Measurements from ENCODE around the gene POU2F3.

Gene POU2F3

GRCh38 chr11:120254788-120255518 lies 15.0 kb downstream of the POU2F3 start:
- no peaks in the 10 kb centered on the region for H3K4me1 ChIP-seq (ENCODE audit: control insufficient read depth, insufficient read depth, low read length, poor library complexity, severe bottlenecking)

GRCh38 chr11:120255519-120255866 lies 15.6 kb downstream of the POU2F3 start:
- Histone ChIP-seq H3K36me3 (ENCODE audit: control insufficient read depth, insufficient read depth, low read length) (no peaks in the 10 kb centered on the region), H3K27ac (ENCODE audit: low read depth, low read length, severe bottlenecking) (no peak overlapping the region), H3K9me3 (ENCODE audit: control insufficient read depth, low read length) (no peaks in the 10 kb centered on the region), H3K4me1 (ENCODE audit: control insufficient read depth, insufficient read depth, low read length, poor library complexity, severe bottlenecking) (no peaks in the 10 kb centered on the region), H3K4me3 (ENCODE audit: extremely low read depth, insufficient read depth, low read length, poor library complexity, severe bottlenecking) (no peak overlapping the region)
- 6 to 14% methylated on average over 4 to 5 of the region's 9 CpGs for WGBS, 2 experiments (ENCODE audit: insufficient coverage in 2 of 2)

More at GRCh38 chr11:120254788-120255518, 15.0 kb downstream of the POU2F3 start:
- H3K4me3 ChIP-seq (ENCODE audit: extremely low read depth, insufficient read depth, low read length, poor library complexity, severe bottlenecking): no peak overlapping the region
- WGBS, 2 experiments (ENCODE audit: insufficient coverage in 2 of 2): 15 to 27% methylated on average over 6 to 9 of the region's 13 CpGs
- no peak overlapping the region for H3K27ac ChIP-seq (ENCODE audit: low read depth, low read length, severe bottlenecking)
- no peaks in the 10 kb centered on the region for H3K9me3 ChIP-seq (ENCODE audit: control insufficient read depth, low read length)
- H3K36me3 ChIP-seq (ENCODE audit: control insufficient read depth, insufficient read depth, low read length): no peaks in the 10 kb centered on the region

- 78 to 90% methylated on average over 3 to 4 of the region's 4 CpGs for WGBS, 2 experiments (ENCODE audit: insufficient coverage in 2 of 2)
- H3K27ac ChIP-seq (ENCODE audit: low read depth, low read length, severe bottlenecking): no peak overlapping the region
- no peak overlapping the region for H3K4me3 ChIP-seq (ENCODE audit: extremely low read depth, insufficient read depth, low read length, poor library complexity, severe bottlenecking)
- no peaks in the 10 kb centered on the region for H3K9me3 ChIP-seq (ENCODE audit: control insufficient read depth, low read length)
- H3K36me3 ChIP-seq (ENCODE audit: control insufficient read depth, insufficient read depth, low read length): no peaks in the 10 kb centered on the region
- H3K4me1 ChIP-seq (ENCODE audit: control insufficient read depth, insufficient read depth, low read length, poor library complexity, severe bottlenecking): no peaks in the 10 kb centered on the region
Observed at GRCh38 chr11:120256178-120256577, 16.2 kb downstream of the POU2F3 start.

GRCh38 chr11:120256779-120257178 lies 16.8 kb downstream of the POU2F3 start:
- H3K9me3 ChIP-seq (ENCODE audit: control insufficient read depth, low read length): no peaks in the 10 kb centered on the region
- no peak overlapping the region for H3K27ac ChIP-seq (ENCODE audit: low read depth, low read length, severe bottlenecking)
- H3K4me3 ChIP-seq (ENCODE audit: extremely low read depth, insufficient read depth, low read length, poor library complexity, severe bottlenecking): no peak overlapping the region
- H3K4me1 ChIP-seq (ENCODE audit: control insufficient read depth, insufficient read depth, low read length, poor library complexity, severe bottlenecking): no peaks in the 10 kb centered on the region
- WGBS, 2 experiments (ENCODE audit: insufficient coverage in 2 of 2): no CpG with 5 or more reads among the region's 2 CpGs
- H3K36me3 ChIP-seq (ENCODE audit: control insufficient read depth, insufficient read depth, low read length): no peaks in the 10 kb centered on the region

- 88 to 93% methylated on average over 6 to 7 of the region's 9 CpGs for WGBS, 2 experiments (ENCODE audit: insufficient coverage in 2 of 2)
- no peaks in the 10 kb centered on the region for H3K9me3 ChIP-seq (ENCODE audit: control insufficient read depth, low read length)
- H3K36me3 ChIP-seq (ENCODE audit: control insufficient read depth, insufficient read depth, low read length): no peaks in the 10 kb centered on the region
- no peak overlapping the region for H3K4me3 ChIP-seq (ENCODE audit: extremely low read depth, insufficient read depth, low read length, poor library complexity, severe bottlenecking)
- H3K4me1 ChIP-seq (ENCODE audit: control insufficient read depth, insufficient read depth, low read length, poor library complexity, severe bottlenecking): no peaks in the 10 kb centered on the region
- H3K27ac ChIP-seq (ENCODE audit: low read depth, low read length, severe bottlenecking): no peak overlapping the region
Observed at GRCh38 chr11:120257346-120257745, 17.4 kb downstream of the POU2F3 start.

- Histone ChIP-seq H3K27ac (ENCODE audit: low read depth, low read length, severe bottlenecking) (no peak overlapping the region), H3K4me3 (ENCODE audit: extremely low read depth, insufficient read depth, low read length, poor library complexity, severe bottlenecking) (no peak overlapping the region), H3K4me1 (ENCODE audit: control insufficient read depth, insufficient read depth, low read length, poor library complexity, severe bottlenecking) (no peaks in the 10 kb centered on the region), H3K9me3 (ENCODE audit: control insufficient read depth, low read length) (no peaks in the 10 kb centered on the region), H3K36me3 (ENCODE audit: control insufficient read depth, insufficient read depth, low read length) (no peaks in the 10 kb centered on the region)
- whole genome bisulfite sequencing, 2 experiments (ENCODE audit: insufficient coverage in 2 of 2): 87% methylated on average over 2 of the region's 3 CpGs; no CpG with 5 or more reads in 1 of the 2 experiments
Observed at GRCh38 chr11:120258661-120259060, 18.7 kb downstream of the POU2F3 start.

GRCh38 chr11:120259241-120259640 lies 19.3 kb downstream of the POU2F3 start:
- Histone ChIP-seq H3K4me1 (ENCODE audit: control insufficient read depth, insufficient read depth, low read length, poor library complexity, severe bottlenecking) (no peaks in the 10 kb centered on the region), H3K9me3 (ENCODE audit: control insufficient read depth, low read length) (no peaks in the 10 kb centered on the region), H3K36me3 (ENCODE audit: control insufficient read depth, insufficient read depth, low read length) (no peaks in the 10 kb centered on the region), H3K27ac (ENCODE audit: low read depth, low read length, severe bottlenecking) (no peak overlapping the region), H3K4me3 (ENCODE audit: extremely low read depth, insufficient read depth, low read length, poor library complexity, severe bottlenecking) (no peak overlapping the region)
- 88 to 89% methylated on average over 3 of the region's 3 CpGs for WGBS, 2 experiments (ENCODE audit: insufficient coverage in 2 of 2)

- WGBS, 2 experiments (ENCODE audit: insufficient coverage in 2 of 2): 81 to 91% methylated on average over 2 to 3 of the region's 7 CpGs
- H3K36me3 ChIP-seq (ENCODE audit: control insufficient read depth, insufficient read depth, low read length): no peaks in the 10 kb centered on the region
Observed at GRCh38 chr11:120259988-120260565, 20.1 kb downstream of the POU2F3 start.

GRCh38 chr11:120260616-120261015 lies 20.7 kb downstream of the POU2F3 start:
- no peak overlapping the region for H3K27ac ChIP-seq (ENCODE audit: low read depth, low read length, severe bottlenecking)
- H3K4me1 ChIP-seq (ENCODE audit: control insufficient read depth, insufficient read depth, low read length, poor library complexity, severe bottlenecking): no peaks in the 10 kb centered on the region
- WGBS, 2 experiments (ENCODE audit: insufficient coverage in 2 of 2): 86 to 92% methylated on average over 7 of the region's 7 CpGs
- H3K4me3 ChIP-seq (ENCODE audit: extremely low read depth, insufficient read depth, low read length, poor library complexity, severe bottlenecking): no peak overlapping the region
- no peaks in the 10 kb centered on the region for H3K36me3 ChIP-seq (ENCODE audit: control insufficient read depth, insufficient read depth, low read length)
- no peaks in the 10 kb centered on the region for H3K9me3 ChIP-seq (ENCODE audit: control insufficient read depth, low read length)

More at GRCh38 chr11:120259988-120260565, 20.1 kb downstream of the POU2F3 start:
- no peak overlapping the region for H3K4me3 ChIP-seq (ENCODE audit: extremely low read depth, insufficient read depth, low read length, poor library complexity, severe bottlenecking)
- H3K27ac ChIP-seq (ENCODE audit: low read depth, low read length, severe bottlenecking): no peak overlapping the region
- no peaks in the 10 kb centered on the region for H3K4me1 ChIP-seq (ENCODE audit: control insufficient read depth, insufficient read depth, low read length, poor library complexity, severe bottlenecking)
- H3K9me3 ChIP-seq (ENCODE audit: control insufficient read depth, low read length): no peaks in the 10 kb centered on the region

- H3K9me3 ChIP-seq (ENCODE audit: control insufficient read depth, low read length): no peaks in the 10 kb centered on the region
- H3K4me3 ChIP-seq (ENCODE audit: extremely low read depth, insufficient read depth, low read length, poor library complexity, severe bottlenecking): no peak overlapping the region
- no peak overlapping the region for H3K27ac ChIP-seq (ENCODE audit: low read depth, low read length, severe bottlenecking)
- H3K4me1 ChIP-seq (ENCODE audit: control insufficient read depth, insufficient read depth, low read length, poor library complexity, severe bottlenecking): no peaks in the 10 kb centered on the region
- no peaks in the 10 kb centered on the region for H3K36me3 ChIP-seq (ENCODE audit: control insufficient read depth, insufficient read depth, low read length)
Observed at GRCh38 chr11:120261321-120261720, 21.4 kb downstream of the POU2F3 start.

- no peak overlapping the region for H3K27ac ChIP-seq (ENCODE audit: low read depth, low read length, severe bottlenecking)
- H3K4me1 ChIP-seq (ENCODE audit: control insufficient read depth, insufficient read depth, low read length, poor library complexity, severe bottlenecking): no peaks in the 10 kb centered on the region
- no peaks in the 10 kb centered on the region for H3K9me3 ChIP-seq (ENCODE audit: control insufficient read depth, low read length)
- 100% methylated on average over 3 of the region's 3 CpGs; no CpG with 5 or more reads in 1 of the 2 experiments for WGBS, 2 experiments (ENCODE audit: insufficient coverage in 2 of 2)
- no peaks in the 10 kb centered on the region for H3K36me3 ChIP-seq (ENCODE audit: control insufficient read depth, insufficient read depth, low read length)
- no peak overlapping the region for H3K4me3 ChIP-seq (ENCODE audit: extremely low read depth, insufficient read depth, low read length, poor library complexity, severe bottlenecking)
Observed at GRCh38 chr11:120261931-120262330, 22.0 kb downstream of the POU2F3 start.
